Neutrophil (primary cell): Measurements from ENCODE around the gene PIP5K1B.

ENCODE experiments used
- H3K27ac ChIP-seq: fragments of 200-600 bp; sonication (generic); 2 replicates; pipeline ENCODE4 v1.5.1; 2016; ENCODE audit warnings: mild to moderate bottlenecking, moderate library complexity
- H3K27me3 ChIP-seq: fragments of 200-600 bp; sonication (generic); 2 replicates; pipeline ENCODE4 v1.6.0; 2016; ENCODE audit warnings: mild to moderate bottlenecking
- H3K36me3 ChIP-seq: fragments of 200-600 bp; sonication (generic); 2 replicates; pipeline ENCODE4 v1.5.1; 2017
- H3K4me1 ChIP-seq, 2 experiments: fragments of 200-600 bp in 1 of 2; sonication (generic) in 1 of 2; 1 replicate in 1 of 2; 2 replicates in 1 of 2; pipeline versions ENCODE4 v1.5.1 to v1.6.1; 2013 to 2016; ENCODE audit warnings: low read depth in 1 of 2, low read length in 1 of 2, mild to moderate bottlenecking in 1 of 2, moderate library complexity in 1 of 2; ENCODE audit not compliant: control insufficient read depth in 1 of 2, insufficient read depth in 1 of 2
- H3K4me3 ChIP-seq, 2 experiments: fragments of 200-600 bp in 1 of 2; sonication (generic) in 1 of 2; 1 replicate in 1 of 2; 2 replicates in 1 of 2; pipeline ENCODE4 v1.5.1; 2013 to 2016; ENCODE audit warnings: low read depth in 1 of 2, low read length in 1 of 2, mild to moderate bottlenecking in 1 of 2, moderate library complexity in 1 of 2
- H3K9me3 ChIP-seq: fragments of 200-600 bp; sonication (generic); 2 replicates; pipeline ENCODE4 v1.5.1; 2016
- TF ChIP-seq, protein P1 (sequence below): fragments of 200-600 bp; sonication (generic); IDR thresholded peaks from 2 replicates; pipeline ENCODE4 v1.5.1; 2016; ENCODE audit warnings: antibody characterized with exemption

Gene PIP5K1B

DNA sequence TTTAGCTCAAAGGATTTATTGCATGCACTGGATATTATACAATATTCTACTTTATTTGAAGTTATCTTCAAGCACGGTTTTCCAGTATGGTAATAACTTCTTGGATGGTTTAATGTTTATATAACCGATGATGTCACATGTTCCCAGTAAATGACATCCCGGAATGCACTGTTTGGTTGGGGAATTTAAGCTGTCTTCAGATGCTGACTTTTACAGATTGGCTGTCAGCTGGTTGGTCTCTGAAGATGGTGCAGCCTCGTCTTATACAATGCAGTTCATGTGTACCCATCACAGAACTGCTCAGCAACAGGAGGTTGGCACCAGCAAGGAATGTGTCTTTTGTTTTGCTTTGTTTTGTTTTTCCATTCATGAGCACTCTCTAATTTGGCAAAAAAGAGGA, 165.0 kb downstream of the PIP5K1B start:
- no peaks in the 10 kb centered on the region for H3K9me3 ChIP-seq
- H3K27ac ChIP-seq, result no peak overlapping the region
- TF ChIP-seq, protein P1, sequence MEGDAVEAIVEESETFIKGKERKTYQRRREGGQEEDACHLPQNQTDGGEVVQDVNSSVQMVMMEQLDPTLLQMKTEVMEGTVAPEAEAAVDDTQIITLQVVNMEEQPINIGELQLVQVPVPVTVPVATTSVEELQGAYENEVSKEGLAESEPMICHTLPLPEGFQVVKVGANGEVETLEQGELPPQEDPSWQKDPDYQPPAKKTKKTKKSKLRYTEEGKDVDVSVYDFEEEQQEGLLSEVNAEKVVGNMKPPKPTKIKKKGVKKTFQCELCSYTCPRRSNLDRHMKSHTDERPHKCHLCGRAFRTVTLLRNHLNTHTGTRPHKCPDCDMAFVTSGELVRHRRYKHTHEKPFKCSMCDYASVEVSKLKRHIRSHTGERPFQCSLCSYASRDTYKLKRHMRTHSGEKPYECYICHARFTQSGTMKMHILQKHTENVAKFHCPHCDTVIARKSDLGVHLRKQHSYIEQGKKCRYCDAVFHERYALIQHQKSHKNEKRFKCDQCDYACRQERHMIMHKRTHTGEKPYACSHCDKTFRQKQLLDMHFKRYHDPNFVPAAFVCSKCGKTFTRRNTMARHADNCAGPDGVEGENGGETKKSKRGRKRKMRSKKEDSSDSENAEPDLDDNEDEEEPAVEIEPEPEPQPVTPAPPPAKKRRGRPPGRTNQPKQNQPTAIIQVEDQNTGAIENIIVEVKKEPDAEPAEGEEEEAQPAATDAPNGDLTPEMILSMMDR, result no peak

GRCh38 chr9:68871236-68871635, 166.2 kb downstream of the PIP5K1B start:
- no peaks in the 10 kb centered on the region for H3K4me1 ChIP-seq
- peaks cover 10% of the 10 kb centered on the region for H3K36me3 ChIP-seq
- no peak overlapping the region for H3K4me3 ChIP-seq
- H3K9me3 ChIP-seq, result no peaks in the 10 kb centered on the region
- H3K27ac ChIP-seq, result no peak overlapping the region
- no peaks in the 10 kb centered on the region for H3K27me3 ChIP-seq
- TF ChIP-seq, protein P1, result no peak

More for the DNA sequence above, 165.0 kb downstream of the PIP5K1B start:
- peaks cover 17% of the 10 kb centered on the region for H3K36me3 ChIP-seq
- H3K4me1 ChIP-seq, result no peaks in the 10 kb centered on the region
- no peak overlapping the region for H3K4me3 ChIP-seq
- H3K27me3 ChIP-seq, result no peaks in the 10 kb centered on the region

- Histone ChIP-seq H3K9me3 (no peaks in the 10 kb centered on the region), H3K36me3 (peaks cover 9% of the 10 kb centered on the region), H3K4me1 (no peaks in the 10 kb centered on the region), H3K4me3 (no peak overlapping the region), H3K27ac (no peak overlapping the region), H3K27me3 (no peaks in the 10 kb centered on the region)
- TF ChIP-seq, protein P1, result no peak
Observed at GRCh38 chr9:68872026-68872501, 167.0 kb downstream of the PIP5K1B start.

- Histone ChIP-seq H3K9me3 (no peaks in the 10 kb centered on the region), H3K36me3 (peaks cover 6% of the 10 kb centered on the region), H3K4me3 (no peak overlapping the region), H3K4me1 (no peaks in the 10 kb centered on the region), H3K27ac (no peak overlapping the region), H3K27me3 (no peaks in the 10 kb centered on the region)
- TF ChIP-seq, protein P1, result no peak
Observed at GRCh38 chr9:68873179-68873578, 168.1 kb downstream of the PIP5K1B start.

DNA sequence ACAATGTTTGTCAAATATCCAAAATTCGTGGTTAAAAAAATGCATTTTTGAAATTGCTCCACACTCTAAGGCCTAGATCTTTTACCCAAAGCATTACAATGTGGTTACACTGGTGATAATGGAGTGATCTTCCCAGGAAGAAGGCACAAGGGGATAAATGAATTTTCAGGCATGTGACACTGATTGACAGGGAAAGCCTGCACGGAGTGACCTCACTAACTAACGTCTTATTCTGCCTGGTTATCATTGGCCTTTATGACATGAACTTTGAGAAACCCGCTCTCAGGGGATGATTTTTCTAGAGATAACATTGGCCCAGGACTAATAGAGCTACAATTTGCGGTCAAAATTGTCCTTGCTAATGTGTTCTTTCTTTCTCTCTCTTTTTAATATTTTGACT, 171.2 kb downstream of the PIP5K1B start:
- Histone ChIP-seq H3K9me3 (no peaks in the 10 kb centered on the region), H3K4me1 (no peaks in the 10 kb centered on the region), H3K4me3 (no peak overlapping the region), H3K27me3 (no peaks in the 10 kb centered on the region), H3K36me3 (peaks cover 7% of the 10 kb centered on the region), H3K27ac (no peak overlapping the region)
- TF ChIP-seq, protein P1, result no peak

DNA sequence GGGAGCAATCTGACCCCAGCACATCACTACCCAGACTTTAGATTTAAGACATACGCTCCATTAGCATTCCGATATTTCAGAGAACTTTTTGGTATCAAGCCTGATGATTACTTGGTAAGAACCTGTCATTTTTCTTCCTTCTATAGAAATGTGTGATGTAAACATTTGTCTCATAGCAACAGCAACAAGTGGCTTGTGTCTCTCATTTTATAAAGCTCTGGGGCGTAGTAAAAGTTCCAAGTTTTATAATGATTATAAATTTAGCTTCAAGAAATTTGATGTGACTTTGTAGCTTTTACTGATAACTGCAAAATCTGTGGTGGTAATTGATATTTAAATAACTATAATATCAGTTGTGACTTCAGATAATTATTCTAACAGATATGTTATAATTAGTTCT, 171.6 kb downstream of the PIP5K1B start:
- Histone ChIP-seq H3K36me3 (peaks cover 11% of the 10 kb centered on the region), H3K9me3 (no peaks in the 10 kb centered on the region), H3K4me1 (no peaks in the 10 kb centered on the region), H3K27ac (no peak overlapping the region), H3K4me3 (no peak overlapping the region), H3K27me3 (no peaks in the 10 kb centered on the region)
- TF ChIP-seq, protein P1, result no peak
